ENCODE measurements around the gene PRPF39.
"Not testable (repeated sequence)": the region's sequence is repeated elsewhere in the genome, so short reads cannot be mapped to it uniquely, and the experiment has no call there.

Gene PRPF39

GRCh38 chr14:45083976-45084722 lies at the start of gene PRPF39:
PRPF39 (plus strand) TSS chr14:45084116; CDS start chr14:45095240, 11,124 bp downstream.
- FAIRE-seq, result no peak

- FAIRE-seq, result no peak
Measured at GRCh38 chr14:45034730-45035129, 49.2 kb upstream of the PRPF39 start.

GRCh38 chr14:45038256-45038655 lies 45.7 kb upstream of the PRPF39 start:
- no peak for FAIRE-seq

GRCh38 chr14:45038865-45039264 lies 45.1 kb upstream of the PRPF39 start:
- no peak for FAIRE-seq

GRCh38 chr14:45039390-45039789 lies 44.5 kb upstream of the PRPF39 start:
- FAIRE-seq, result no peak

GRCh38 chr14:45041641-45042040 lies 42.3 kb upstream of the PRPF39 start:
- FAIRE-seq, result no peak

GRCh38 chr14:45044638-45045037 lies 39.3 kb upstream of the PRPF39 start:
- FAIRE-seq, result no peak

GRCh38 chr14:45048385-45048784 lies 35.5 kb upstream of the PRPF39 start:
- FAIRE-seq, result no peak

GRCh38 chr14:45051180-45051579 lies 32.7 kb upstream of the PRPF39 start:
- FAIRE-seq, result no peak

- no peak for FAIRE-seq
Measured at GRCh38 chr14:45051896-45052295, 32.0 kb upstream of the PRPF39 start.

GRCh38 chr14:45057349-45057748 lies 26.6 kb upstream of the PRPF39 start:
- no peak for FAIRE-seq

- FAIRE-seq, result no peak
Measured at GRCh38 chr14:45057881-45058364, 26.0 kb upstream of the PRPF39 start.

- FAIRE-seq, result no peak
Measured at GRCh38 chr14:45060551-45060950, 23.4 kb upstream of the PRPF39 start.

- FAIRE-seq, result no peak
Measured at GRCh38 chr14:45065540-45065939, 18.4 kb upstream of the PRPF39 start.

- no peak for FAIRE-seq
Measured at GRCh38 chr14:45065956-45066355, 18.0 kb upstream of the PRPF39 start.

- peak; percentile 68 for FAIRE-seq
Measured at GRCh38 chr14:45066667-45067066, 17.2 kb upstream of the PRPF39 start.

- FAIRE-seq, result no peak
Measured at GRCh38 chr14:45068396-45068795, 15.5 kb upstream of the PRPF39 start.

GRCh38 chr14:45070215-45070614 lies 13.7 kb upstream of the PRPF39 start:
- no peak for FAIRE-seq

- no peak for FAIRE-seq
Measured at GRCh38 chr14:45072126-45072525, 11.8 kb upstream of the PRPF39 start.

- no peak for FAIRE-seq
Measured at GRCh38 chr14:45073231-45073879, 10.6 kb upstream of the PRPF39 start.

GRCh38 chr14:45078323-45078722 lies 5.6 kb upstream of the PRPF39 start:
- FAIRE-seq, result no peak

GRCh38 chr14:45080416-45080968 lies 3.4 kb upstream of the PRPF39 start:
- FAIRE-seq, result not testable (repeated sequence)

GRCh38 chr14:45081096-45081495 lies 2.8 kb upstream of the PRPF39 start:
- not testable (repeated sequence) for FAIRE-seq

- FAIRE-seq, result no peak
Measured at GRCh38 chr14:45082420-45082819, 1.5 kb upstream of the PRPF39 start.

All from TTC549 (cell line).